Measurements from ENCODE around the gene CRYL1.

CRYL1 gene

DNA sequence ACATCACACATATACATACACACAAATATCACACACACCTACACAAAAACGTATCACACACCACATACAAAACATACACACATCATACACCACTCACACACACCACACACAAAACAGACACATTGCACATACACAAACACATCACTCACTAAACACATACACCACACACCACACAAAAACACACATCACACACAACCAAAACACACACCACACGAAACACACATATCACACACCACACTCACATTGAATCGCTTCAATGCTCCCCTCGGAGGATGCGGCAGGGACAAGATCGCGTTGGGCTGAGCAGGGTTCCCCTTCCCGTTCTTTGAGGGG, 131.5 kb downstream of the CRYL1 start:
- no peak for DNase-seq (ENCODE audit: extremely low read depth, low read depth)
- TF ChIP-seq, protein P1, sequence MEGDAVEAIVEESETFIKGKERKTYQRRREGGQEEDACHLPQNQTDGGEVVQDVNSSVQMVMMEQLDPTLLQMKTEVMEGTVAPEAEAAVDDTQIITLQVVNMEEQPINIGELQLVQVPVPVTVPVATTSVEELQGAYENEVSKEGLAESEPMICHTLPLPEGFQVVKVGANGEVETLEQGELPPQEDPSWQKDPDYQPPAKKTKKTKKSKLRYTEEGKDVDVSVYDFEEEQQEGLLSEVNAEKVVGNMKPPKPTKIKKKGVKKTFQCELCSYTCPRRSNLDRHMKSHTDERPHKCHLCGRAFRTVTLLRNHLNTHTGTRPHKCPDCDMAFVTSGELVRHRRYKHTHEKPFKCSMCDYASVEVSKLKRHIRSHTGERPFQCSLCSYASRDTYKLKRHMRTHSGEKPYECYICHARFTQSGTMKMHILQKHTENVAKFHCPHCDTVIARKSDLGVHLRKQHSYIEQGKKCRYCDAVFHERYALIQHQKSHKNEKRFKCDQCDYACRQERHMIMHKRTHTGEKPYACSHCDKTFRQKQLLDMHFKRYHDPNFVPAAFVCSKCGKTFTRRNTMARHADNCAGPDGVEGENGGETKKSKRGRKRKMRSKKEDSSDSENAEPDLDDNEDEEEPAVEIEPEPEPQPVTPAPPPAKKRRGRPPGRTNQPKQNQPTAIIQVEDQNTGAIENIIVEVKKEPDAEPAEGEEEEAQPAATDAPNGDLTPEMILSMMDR (IDR thresholded peaks at IDR 0.05; ENCODE audit: low read depth, low read length), result no peak

DNA sequence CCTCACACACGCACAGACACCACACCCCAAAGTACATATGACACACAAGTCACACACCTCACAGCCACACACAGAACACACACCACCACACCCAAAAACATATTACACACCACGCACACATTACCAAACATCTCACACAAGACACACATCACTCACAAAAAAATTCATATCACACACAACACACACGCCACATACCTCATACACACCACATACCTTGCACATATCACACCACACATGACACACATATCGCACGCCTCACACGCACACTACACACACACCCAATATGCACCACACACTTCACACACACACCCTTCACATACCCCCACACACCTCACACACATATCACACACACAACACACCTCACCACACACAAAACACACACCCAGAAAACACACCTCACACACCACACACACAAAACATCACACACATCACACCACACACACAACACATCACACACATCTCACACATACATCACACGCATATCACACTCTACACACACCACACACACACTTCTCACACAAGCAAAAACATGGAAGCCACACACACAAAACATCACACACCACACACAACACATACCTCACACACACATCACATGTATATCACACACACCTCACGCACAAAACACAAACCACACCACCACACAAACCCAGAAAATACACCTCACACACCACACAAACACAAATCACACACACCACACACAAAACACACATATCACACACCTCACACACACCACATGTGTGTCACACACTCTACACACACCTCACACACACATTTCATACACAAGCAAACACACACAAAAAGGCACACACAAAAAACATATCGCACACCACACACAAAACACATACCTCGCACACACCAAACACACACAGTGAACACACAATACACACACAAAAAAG, 132.1 kb downstream of the CRYL1 start:
- no peak for DNase-seq (ENCODE audit: extremely low read depth, low read depth)
- TF ChIP-seq, protein P1 (IDR thresholded peaks at IDR 0.05; ENCODE audit: low read depth, low read length), result no peak

DNA sequence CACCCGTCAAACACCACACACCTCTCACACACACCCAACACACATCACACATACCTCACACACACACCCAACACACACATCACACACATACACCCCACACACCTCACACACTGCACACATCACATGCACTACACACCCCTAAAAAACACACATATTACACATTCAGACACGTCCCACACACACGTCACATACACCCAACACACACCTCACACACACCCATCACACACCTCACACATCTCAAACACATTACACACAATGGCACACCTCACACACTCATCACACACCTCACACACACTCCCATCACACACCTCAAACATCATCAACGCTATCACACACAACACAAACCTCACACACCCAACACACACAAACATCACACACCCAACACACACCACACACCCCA, 133.1 kb downstream of the CRYL1 start:
- TF ChIP-seq, protein P1 (IDR thresholded peaks at IDR 0.05; ENCODE audit: low read depth, low read length), result no peak
- DNase-seq (ENCODE audit: extremely low read depth, low read depth), result no peak

DNA sequence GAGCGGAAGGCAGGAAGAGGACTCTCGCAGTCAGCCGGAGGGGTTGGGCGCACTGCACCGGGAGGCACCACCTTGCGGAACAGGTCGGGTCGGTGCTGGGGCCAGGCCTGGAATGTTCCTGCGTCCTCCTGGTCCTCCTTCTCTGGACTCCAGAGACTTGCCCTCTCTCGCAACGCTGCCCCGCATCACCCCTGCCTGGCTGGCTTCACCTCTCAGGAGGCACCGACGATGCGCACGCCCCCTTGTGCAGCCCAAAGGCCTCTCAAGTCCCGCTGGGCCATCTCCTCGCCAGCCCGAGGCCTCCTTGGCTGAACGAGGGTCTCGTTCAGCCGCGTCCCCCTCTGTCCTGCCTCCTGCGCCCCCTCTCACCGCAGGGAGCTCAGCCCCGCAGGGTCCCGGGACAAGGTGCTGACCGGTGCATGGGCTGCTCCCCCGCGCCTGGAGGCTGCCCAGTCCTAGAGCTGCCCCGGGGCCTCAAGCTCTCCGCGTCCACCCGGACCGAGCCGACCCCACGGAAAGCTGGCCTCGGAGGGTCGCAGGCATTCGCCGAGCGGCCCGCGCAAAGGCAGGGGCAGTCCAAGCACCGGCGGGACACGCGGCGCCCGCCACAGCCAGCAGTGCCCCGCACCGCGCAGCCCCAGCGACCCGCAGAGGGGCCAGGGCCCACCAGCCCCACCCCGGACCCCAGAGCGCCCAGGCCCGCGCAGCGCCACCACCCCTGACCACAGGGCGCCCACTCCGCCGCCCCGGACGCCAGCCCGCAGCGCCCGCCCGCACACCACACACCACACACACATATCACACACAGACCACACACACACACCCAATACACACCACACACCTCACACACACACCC, 133.8 kb downstream of the CRYL1 start:
- TF ChIP-seq, protein P1 (IDR thresholded peaks at IDR 0.05; ENCODE audit: low read depth, low read length), result no peak
- no peak for DNase-seq (ENCODE audit: extremely low read depth, low read depth)

DNA sequence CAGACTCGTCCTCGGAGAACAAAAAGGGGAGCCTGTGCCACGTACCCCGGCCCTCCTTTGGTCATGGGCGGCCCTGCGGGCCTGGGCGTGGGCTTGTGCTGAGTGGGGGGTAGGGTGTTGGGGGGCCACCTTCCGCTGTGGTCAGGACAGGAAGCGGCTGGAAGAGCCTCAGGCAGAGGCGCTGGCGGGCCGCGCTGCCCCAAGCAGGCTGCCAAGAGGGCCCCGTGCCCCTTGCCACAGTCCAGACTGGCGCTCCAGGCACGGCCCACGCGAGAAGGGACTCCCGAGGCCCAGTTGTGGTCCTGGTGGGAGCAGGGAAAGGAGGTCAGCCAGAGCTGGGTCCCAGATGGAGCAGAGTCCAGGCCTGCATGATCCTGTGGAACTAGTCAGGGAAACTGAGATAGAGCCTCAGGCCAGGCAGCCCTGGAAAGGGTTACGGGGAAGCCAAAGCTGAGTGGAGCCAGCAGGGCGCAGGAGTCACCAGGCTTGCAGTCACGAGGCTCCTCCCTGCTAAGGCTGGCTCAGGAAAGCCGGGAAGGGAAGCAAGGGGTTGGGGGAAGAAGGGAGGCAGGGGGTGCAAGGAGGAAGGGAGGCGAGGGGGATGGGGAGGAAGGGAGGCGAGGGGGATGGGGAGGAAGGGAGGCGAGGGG, 135.0 kb downstream of the CRYL1 start:
- DNase-seq (ENCODE audit: extremely low read depth, low read depth), result no peak
- TF ChIP-seq, protein P1 (IDR thresholded peaks at IDR 0.05; ENCODE audit: low read depth, low read length), result no peak

DNA sequence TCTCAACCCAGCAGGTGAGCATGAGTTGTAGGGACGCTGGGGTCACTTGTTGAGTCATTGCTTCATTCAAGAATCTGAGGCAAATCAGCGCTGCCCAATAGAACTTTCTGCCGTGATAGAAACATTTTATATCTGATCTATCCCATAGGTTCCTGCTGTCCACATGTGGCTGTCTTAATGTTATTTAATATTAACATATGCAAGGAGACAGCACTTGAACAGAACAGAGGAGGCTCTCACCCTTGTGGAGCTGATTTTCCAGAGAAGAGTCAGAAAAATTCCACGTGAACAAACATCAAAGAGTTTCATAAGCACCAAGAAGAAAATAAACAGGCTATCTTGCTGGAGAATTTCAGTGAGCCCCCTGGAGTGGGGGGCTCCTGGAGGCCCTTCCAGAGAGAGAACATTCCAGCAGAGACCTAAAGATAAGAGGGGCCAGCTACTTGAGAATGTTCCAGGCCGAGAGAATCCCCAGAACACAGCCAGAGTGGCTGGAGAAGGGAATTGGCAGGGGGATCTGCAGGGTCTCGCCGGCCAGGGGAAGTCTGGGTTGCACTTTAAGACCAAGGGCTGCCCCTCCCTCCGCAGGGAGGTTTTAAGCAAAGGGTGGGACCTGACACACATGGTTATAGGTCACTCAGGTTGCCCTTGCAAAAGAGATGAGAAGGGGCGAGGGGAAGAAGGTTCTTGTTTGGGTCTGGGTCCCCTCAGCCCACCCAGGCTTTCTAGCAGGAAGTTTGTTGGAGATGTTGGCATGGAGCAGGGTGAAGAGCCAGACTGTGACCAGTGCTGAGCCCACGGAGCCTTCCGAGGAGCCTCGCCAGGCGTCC, 135.7 kb downstream of the CRYL1 start:
- TF ChIP-seq, protein P1 (IDR thresholded peaks at IDR 0.05; ENCODE audit: low read depth, low read length), result no peak
- DNase-seq (ENCODE audit: extremely low read depth, low read depth), result no peak

Measured in AG09319 (cell line).